ENCODE measurements around the gene REL.

- no peak for TF ChIP-seq CTCF (IDR thresholded peaks at IDR 0.05)
- no peak for TF ChIP-seq POLR2A (IDR thresholded peaks at IDR 0.05)
Measured at GRCh38 chr2:60966507-60967405, 85.4 kb downstream of the REL start.
